ENCODE measurements around the gene TBL2.

- TF ChIP-seq CTCF (conservative IDR thresholded peaks at IDR 0.05; ENCODE audit: low read depth in 2 of 2) (no peak), CREB1 (CRISPR knock-in tag; IDR thresholded peaks at IDR 0.05; ENCODE audit: low read depth) (no peak), EZH2 (IDR thresholded peaks at IDR 0.05; ENCODE audit: low read depth, unreplicated experiment) (no peak), POLR2AphosphoS5 (IDR thresholded peaks at IDR 0.05; ENCODE audit: low read depth) (no peak), STAT1 (IDR thresholded peaks at IDR 0.05; ENCODE audit: unreplicated experiment) (no peak), REST (IDR thresholded peaks at IDR 0.05; ENCODE audit: unreplicated experiment) (no peak), EZH2phosphoT487 (IDR thresholded peaks at IDR 0.05; ENCODE audit: unreplicated experiment) (no peak)
These were observed 56.7 kb downstream of the TBL2 start for GRCh38 chr7:73521636-73522104.
